Thoracic aorta (tissue), 2 donors: Measurements from ENCODE around the gene IL11RA. TPM values are rescaled to one million over a fixed set of nuclear protein-coding genes. Genes with fewer than 3 reads are reported as not detected.
A peak's percentile ranks its signal among the peaks of the same experiment; 100 is the strongest.

ENCODE experiments used
- ATAC-seq: fragments of 150-250 bp; one replicate; pipeline ENCODE4 v1.8.0; 2017; ENCODE audit warnings: low read depth; ENCODE audit not compliant: insufficient number of reproducible peaks, low FRiP score
- DNase-seq: peaks from one replicate; pipeline ENCODE4 v3.0.0-alpha.2; 2020; ENCODE audit warnings: low spot score
- H3K27ac ChIP-seq, 2 donors: fragments of 200-600 bp; sonication (generic); 1 replicate in 1 of 2; 2 replicates in 1 of 2; pipeline ENCODE4 v1.5.1; 2016; ENCODE audit warnings: mild to moderate bottlenecking in 2 of 2, moderate library complexity in 2 of 2
- H3K27me3 ChIP-seq: fragments of 200-600 bp; sonication (generic); replicated peaks from 2 replicates; pipeline ENCODE4 v1.6.0; 2016; ENCODE audit warnings: mild to moderate bottlenecking; ENCODE audit not compliant: insufficient read depth
- H3K36me3 ChIP-seq: fragments of 200-600 bp; sonication (generic); one replicate; pipeline ENCODE4 v1.5.1; 2016
- H3K4me1 ChIP-seq, 2 donors: fragments of 200-600 bp; sonication (generic); 1 replicate in 1 of 2; 2 replicates in 1 of 2; pipeline versions ENCODE4 v1.5.1 to v1.6.0; 2016; ENCODE audit warnings: low read depth in 2 of 2, mild to moderate bottlenecking in 1 of 2; ENCODE audit not compliant: control insufficient read depth in 1 of 2
- H3K4me3 ChIP-seq: fragments of 200-600 bp; sonication (generic); 2 replicates; pipeline ENCODE4 v1.5.1; 2016; ENCODE audit warnings: mild to moderate bottlenecking
- H3K9me3 ChIP-seq: fragments of 200-600 bp; sonication (generic); 2 replicates; pipeline ENCODE4 v1.5.1; 2016
- CTCF ChIP-seq: fragments of 200-600 bp; sonication (generic); IDR thresholded peaks from one replicate; pipeline ENCODE4 v1.5.1; 2019; ENCODE audit warnings: antibody characterized with exemption
- total RNA-seq, 2 donors: library from RNA; depleted of rRNA; stranded (reverse); fragments of >200 nt; gene quantifications; one replicate each; pipeline versions ENCODE4 v1.1.0 to v1.2.3, GENCODE V29; 2016

IL11RA gene
- total RNA-seq, 2 donors from 2014 or later = 81.3 to 99.0 TPM

GRCh38 chr9:34663303-34663605, 11.3 kb downstream of the IL11RA start:
- Histone ChIP-seq H3K27me3 (no peaks in the 10 kb centered on the region), H3K4me1 (peaks cover 7 to 31% of the 10 kb centered on the region in 2 donors), H3K4me3 (no peak overlapping the region), H3K27ac (peak overlapping the region; percentile 5 to 100), H3K9me3 (no peaks in the 10 kb centered on the region), H3K36me3 (peaks cover 26% of the 10 kb centered on the region)
- DNase-seq = no peak
- no peak for ATAC-seq
- TF ChIP-seq CTCF = no peak

- peak; percentile 82 for TF ChIP-seq CTCF
- DNase-seq (peak; percentile 57), ATAC-seq (peak; percentile 24)
- Histone ChIP-seq H3K27me3 (no peaks in the 10 kb centered on the region), H3K27ac (peak overlapping the region; percentile 86 to 100), H3K9me3 (no peaks in the 10 kb centered on the region), H3K4me3 (peak overlapping the region; percentile 100), H3K36me3 (peaks cover 23% of the 10 kb centered on the region), H3K4me1 (peaks cover 7 to 31% of the 10 kb centered on the region in 2 donors)
Observed at GRCh38 chr9:34664281-34665066, 12.5 kb downstream of the IL11RA start.

GRCh38 chr9:34665067-34665380, 13.0 kb downstream of the IL11RA start:
- Histone ChIP-seq H3K36me3 (peaks cover 21% of the 10 kb centered on the region), H3K4me1 (peaks cover 7 to 31% of the 10 kb centered on the region in 2 donors), H3K27ac (peak overlapping the region; percentile 86 to 100), H3K4me3 (peak overlapping the region; percentile 100), H3K27me3 (no peaks in the 10 kb centered on the region), H3K9me3 (no peaks in the 10 kb centered on the region)
- DNase-seq = no peak
- no peak for ATAC-seq
- TF ChIP-seq CTCF = no peak

- ATAC-seq = peak; percentile 72
- TF ChIP-seq CTCF = no peak
- Histone ChIP-seq H3K9me3 (no peaks in the 10 kb centered on the region), H3K4me3 (peak overlapping the region; percentile 100), H3K36me3 (peaks cover 16% of the 10 kb centered on the region), H3K4me1 (peaks cover 7 to 31% of the 10 kb centered on the region in 2 donors), H3K27me3 (no peaks in the 10 kb centered on the region), H3K27ac (peak overlapping the region; percentile 100)
- DNase-seq = peak; percentile 90
Observed at GRCh38 chr9:34665381-34666250, 13.6 kb downstream of the IL11RA start.

GRCh38 chr9:34669809-34670562, 18.0 kb downstream of the IL11RA start:
- Histone ChIP-seq H3K4me1 (peaks cover 7 to 14% of the 10 kb centered on the region in 2 donors), H3K27me3 (no peaks in the 10 kb centered on the region), H3K9me3 (no peaks in the 10 kb centered on the region), H3K4me3 (no peak overlapping the region), H3K36me3 (no peaks in the 10 kb centered on the region), H3K27ac (no peak overlapping the region)
- DNase-seq (no peak), ATAC-seq (no peak)
- no peak for TF ChIP-seq CTCF
